Measurements from ENCODE around the gene MYH1.

MYH1 gene

GRCh38 chr17:10512856-10513255, 5.5 kb downstream of the MYH1 start:
- no peaks in the 10 kb centered on the region for H3K36me3 ChIP-seq
- H3K4me3 ChIP-seq (ENCODE audit: low read depth, low read length) = no peak overlapping the region
- no peaks in the 10 kb centered on the region for H3K9me3 ChIP-seq
- no peaks in the 10 kb centered on the region for H3K4me1 ChIP-seq
- H3K27me3 ChIP-seq = no peaks in the 10 kb centered on the region
- DNase-seq = no peak
- no peak for TF ChIP-seq CTCF (IDR thresholded peaks at IDR 0.05; ENCODE audit: low read depth, low read length)

GRCh38 chr17:10499950-10500349, 18.4 kb downstream of the MYH1 start:
- H3K9me3 ChIP-seq = no peaks in the 10 kb centered on the region
- no peak for TF ChIP-seq CTCF (IDR thresholded peaks at IDR 0.05; ENCODE audit: low read depth, low read length)
- H3K4me1 ChIP-seq = no peaks in the 10 kb centered on the region
- no peak for DNase-seq
- H3K27me3 ChIP-seq = no peaks in the 10 kb centered on the region
- H3K4me3 ChIP-seq (ENCODE audit: low read depth, low read length) = no peak overlapping the region
- H3K36me3 ChIP-seq = no peaks in the 10 kb centered on the region

- Histone ChIP-seq H3K36me3 (no peaks in the 10 kb centered on the region), H3K27me3 (no peaks in the 10 kb centered on the region), H3K4me1 (no peaks in the 10 kb centered on the region), H3K4me3 (ENCODE audit: low read depth, low read length) (no peak overlapping the region), H3K9me3 (no peaks in the 10 kb centered on the region)
- no peak for DNase-seq
- no peak for TF ChIP-seq CTCF (IDR thresholded peaks at IDR 0.05; ENCODE audit: low read depth, low read length)
Observed at GRCh38 chr17:10492004-10492403, 26.3 kb downstream of the MYH1 start.

- H3K4me3 ChIP-seq (ENCODE audit: low read depth, low read length) = no peak overlapping the region
- no peak for TF ChIP-seq CTCF (IDR thresholded peaks at IDR 0.05; ENCODE audit: low read depth, low read length)
- no peaks in the 10 kb centered on the region for H3K4me1 ChIP-seq
- no peak for DNase-seq
- no peaks in the 10 kb centered on the region for H3K36me3 ChIP-seq
- no peaks in the 10 kb centered on the region for H3K27me3 ChIP-seq
- H3K9me3 ChIP-seq = no peaks in the 10 kb centered on the region
Observed at GRCh38 chr17:10482252-10482651, 36.1 kb downstream of the MYH1 start.

GRCh38 chr17:10477701-10478100, 40.6 kb downstream of the MYH1 start:
- no peak for DNase-seq
- no peaks in the 10 kb centered on the region for H3K36me3 ChIP-seq
- TF ChIP-seq CTCF (IDR thresholded peaks at IDR 0.05; ENCODE audit: low read depth, low read length) = no peak
- no peaks in the 10 kb centered on the region for H3K9me3 ChIP-seq
- no peak overlapping the region for H3K4me3 ChIP-seq (ENCODE audit: low read depth, low read length)
- no peaks in the 10 kb centered on the region for H3K27me3 ChIP-seq
- no peaks in the 10 kb centered on the region for H3K4me1 ChIP-seq

GRCh38 chr17:10474536-10474935, 43.8 kb downstream of the MYH1 start:
- DNase-seq = no peak
- Histone ChIP-seq H3K4me3 (ENCODE audit: low read depth, low read length) (no peak overlapping the region), H3K4me1 (no peaks in the 10 kb centered on the region), H3K36me3 (no peaks in the 10 kb centered on the region), H3K9me3 (no peaks in the 10 kb centered on the region), H3K27me3 (no peaks in the 10 kb centered on the region)
- TF ChIP-seq CTCF (IDR thresholded peaks at IDR 0.05; ENCODE audit: low read depth, low read length) = no peak

Data from BE2C (cell line).